ENCODE measurements around the gene EMC1.

DNA sequence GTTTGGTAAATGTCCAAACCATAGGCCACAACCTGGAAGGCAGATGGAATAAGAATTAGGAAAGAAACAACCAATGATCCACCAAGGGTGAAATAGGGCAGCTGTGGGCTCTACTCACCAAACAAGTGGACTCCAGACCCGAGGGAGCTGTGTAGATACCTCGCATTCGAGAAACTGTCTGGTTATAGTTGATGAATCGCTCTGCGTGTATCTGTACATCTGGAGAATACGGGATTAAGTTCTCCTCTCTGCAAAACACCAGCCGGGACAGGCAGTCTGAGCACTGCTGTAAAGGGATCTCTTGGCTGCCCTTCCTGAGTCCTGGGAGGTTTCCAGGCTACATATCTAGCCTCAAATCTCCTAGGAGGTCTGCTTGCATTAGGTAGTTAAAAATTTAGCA lies 31.9 kb downstream of the EMC1 start:
- TF ChIP-seq, protein P1, sequence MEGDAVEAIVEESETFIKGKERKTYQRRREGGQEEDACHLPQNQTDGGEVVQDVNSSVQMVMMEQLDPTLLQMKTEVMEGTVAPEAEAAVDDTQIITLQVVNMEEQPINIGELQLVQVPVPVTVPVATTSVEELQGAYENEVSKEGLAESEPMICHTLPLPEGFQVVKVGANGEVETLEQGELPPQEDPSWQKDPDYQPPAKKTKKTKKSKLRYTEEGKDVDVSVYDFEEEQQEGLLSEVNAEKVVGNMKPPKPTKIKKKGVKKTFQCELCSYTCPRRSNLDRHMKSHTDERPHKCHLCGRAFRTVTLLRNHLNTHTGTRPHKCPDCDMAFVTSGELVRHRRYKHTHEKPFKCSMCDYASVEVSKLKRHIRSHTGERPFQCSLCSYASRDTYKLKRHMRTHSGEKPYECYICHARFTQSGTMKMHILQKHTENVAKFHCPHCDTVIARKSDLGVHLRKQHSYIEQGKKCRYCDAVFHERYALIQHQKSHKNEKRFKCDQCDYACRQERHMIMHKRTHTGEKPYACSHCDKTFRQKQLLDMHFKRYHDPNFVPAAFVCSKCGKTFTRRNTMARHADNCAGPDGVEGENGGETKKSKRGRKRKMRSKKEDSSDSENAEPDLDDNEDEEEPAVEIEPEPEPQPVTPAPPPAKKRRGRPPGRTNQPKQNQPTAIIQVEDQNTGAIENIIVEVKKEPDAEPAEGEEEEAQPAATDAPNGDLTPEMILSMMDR (IDR thresholded peaks at IDR 0.05): no peak
- no peak for TF ChIP-seq POLR2A (IDR thresholded peaks at IDR 0.05)

All from thyroid gland (tissue), 4 donors.